Endothelial cell (in vitro differentiated cells): ENCODE results near the gene KIF4A. TPM values are rescaled to one million over a fixed set of nuclear protein-coding genes. Genes with fewer than 3 reads are reported as not detected.

ENCODE experiments used
- DNase-seq: peaks from one replicate; pipeline ENCODE4 v3.0.0; 2021; ENCODE audit warnings: low spot score
- H3K27ac Mint-ChIP-seq: one replicate; pipeline ENCODE4 v1.8.0; 2021; ENCODE audit warnings: mixed read lengths, inconsistent platforms; ENCODE audit not compliant: unreplicated experiment
- H3K27me3 Mint-ChIP-seq: one replicate; pipeline ENCODE4 v1.8.0; 2021; ENCODE audit warnings: mild to moderate bottlenecking, moderate library complexity, mixed read lengths, inconsistent platforms; ENCODE audit not compliant: unreplicated experiment
- H3K36me3 Mint-ChIP-seq: one replicate; pipeline ENCODE4 v1.8.0; 2021; ENCODE audit warnings: mild to moderate bottlenecking, low read depth, mixed read lengths, inconsistent platforms; ENCODE audit not compliant: unreplicated experiment
- H3K4me1 Mint-ChIP-seq: one replicate; pipeline ENCODE4 v1.8.0; 2021; ENCODE audit warnings: mild to moderate bottlenecking, mixed read lengths, inconsistent platforms; ENCODE audit not compliant: unreplicated experiment
- H3K4me3 Mint-ChIP-seq: one replicate; pipeline ENCODE4 v1.8.0; 2021; ENCODE audit warnings: mild to moderate bottlenecking, mixed read lengths, inconsistent platforms; ENCODE audit not compliant: unreplicated experiment
- H3K9me3 Mint-ChIP-seq: one replicate; pipeline ENCODE4 v1.8.0; 2021; ENCODE audit warnings: mixed read lengths, inconsistent platforms; ENCODE audit not compliant: unreplicated experiment
- CTCF ChIP-seq: fragments of 200-600 bp; sonication (generic); IDR thresholded peaks from one replicate; pipeline ENCODE4 v1.5.0; 2021; ENCODE audit warnings: antibody characterized with exemption; ENCODE audit not compliant: unreplicated experiment
- total RNA-seq: library from RNA; stranded (reverse); fragmentation: NEBNext Ultra II Directional; extraction: Animal tissue kit (Norgen Biotek cat#: 25700); gene quantifications from one replicate; pipeline ENCODE4 v1.2.1, GENCODE V29; 2021; ENCODE audit not compliant: unreplicated experiment

KIF4A gene
- total RNA-seq, 1 donor from 2014 or later = 7.6 TPM

DNA sequence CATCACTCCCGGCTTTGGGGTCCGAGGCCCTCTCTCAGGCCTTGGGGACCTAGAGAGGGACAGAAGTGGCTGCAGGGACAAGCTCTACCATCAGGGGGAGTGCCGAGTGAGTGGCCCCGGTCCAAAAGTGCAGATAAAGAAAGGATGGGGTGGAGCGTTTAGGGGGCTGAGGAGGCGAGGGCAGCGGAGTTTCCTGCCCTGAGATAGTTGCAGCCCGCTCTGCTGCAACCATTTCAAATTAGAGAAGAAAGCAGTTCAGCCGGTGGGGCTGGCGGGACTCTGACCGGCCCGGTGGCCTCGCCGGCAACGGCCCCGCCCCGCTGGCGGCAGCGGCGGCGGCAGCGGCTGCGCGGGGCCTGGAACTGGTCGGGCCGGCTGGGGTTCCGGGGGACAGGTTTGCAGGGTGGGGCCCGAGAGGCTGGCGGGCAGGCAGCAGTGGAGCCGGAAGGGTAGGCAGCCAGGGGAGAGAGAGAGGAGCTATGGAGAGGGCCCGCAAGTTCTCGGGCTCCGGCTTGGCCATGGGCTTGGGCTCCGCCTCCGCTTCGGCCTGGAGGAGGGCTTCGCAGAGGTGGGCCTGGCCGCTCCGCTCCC lies 162.3 kb downstream of the KIF4A start:
- H3K27me3 Mint-ChIP-seq = peaks cover 5% of the 10 kb centered on the region
- no peaks in the 10 kb centered on the region for H3K36me3 Mint-ChIP-seq
- peak; percentile 54 for DNase-seq
- peaks cover 6% of the 10 kb centered on the region for H3K4me1 Mint-ChIP-seq
- peak; percentile 55 for TF ChIP-seq CTCF
- no peaks in the 10 kb centered on the region for H3K9me3 Mint-ChIP-seq
- H3K4me3 Mint-ChIP-seq = peak overlapping the region; percentile 94
- H3K27ac Mint-ChIP-seq = no peak overlapping the region

DNA sequence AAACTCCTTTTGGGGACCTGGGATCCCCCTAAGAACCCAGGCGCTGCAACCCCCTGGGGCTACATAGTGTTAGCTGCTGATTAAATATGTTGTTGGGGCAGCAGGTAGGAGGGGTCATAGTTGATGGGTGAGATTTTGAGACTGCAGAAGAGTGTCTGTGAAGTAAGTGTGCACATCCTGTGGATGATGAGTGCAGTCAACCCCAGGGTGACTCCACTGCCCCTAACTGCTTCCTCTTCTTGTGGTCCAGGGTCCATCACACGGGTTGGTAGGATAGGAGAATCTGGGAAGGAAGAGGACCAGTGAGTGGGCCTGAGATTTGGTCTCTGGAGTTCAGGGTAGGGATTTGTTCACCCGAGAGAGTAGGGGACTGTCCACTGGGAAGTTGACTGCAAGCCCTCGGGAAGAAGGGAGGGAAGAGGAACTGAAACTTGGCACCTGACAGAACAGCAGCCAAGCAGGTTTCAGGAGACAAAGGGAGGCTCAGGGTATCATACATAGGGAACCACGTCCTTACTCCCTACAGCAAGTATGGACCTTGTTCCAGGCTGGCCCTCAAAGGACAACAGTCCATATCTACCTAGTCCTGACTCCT lies 163.2 kb downstream of the KIF4A start:
- no peak for DNase-seq
- H3K9me3 Mint-ChIP-seq = no peaks in the 10 kb centered on the region
- no peak for TF ChIP-seq CTCF
- no peak overlapping the region for H3K27ac Mint-ChIP-seq
- peak overlapping the region; percentile 59 for H3K4me3 Mint-ChIP-seq
- no peaks in the 10 kb centered on the region for H3K36me3 Mint-ChIP-seq
- peaks cover 5% of the 10 kb centered on the region for H3K27me3 Mint-ChIP-seq
- H3K4me1 Mint-ChIP-seq = peaks cover 6% of the 10 kb centered on the region

- peak; percentile 73 for DNase-seq
- H3K36me3 Mint-ChIP-seq = no peaks in the 10 kb centered on the region
- TF ChIP-seq CTCF = peak; percentile 63
- H3K9me3 Mint-ChIP-seq = no peaks in the 10 kb centered on the region
- peaks cover 4% of the 10 kb centered on the region for H3K27me3 Mint-ChIP-seq
- H3K4me1 Mint-ChIP-seq = peaks cover 6% of the 10 kb centered on the region
- H3K4me3 Mint-ChIP-seq = peak overlapping the region; percentile 87
- H3K27ac Mint-ChIP-seq = no peak overlapping the region
Measured at GRCh38 chrX:70454441-70455365, 164.8 kb downstream of the KIF4A start.

- DNase-seq = no peak
- H3K4me1 Mint-ChIP-seq = peaks cover 6% of the 10 kb centered on the region
- no peaks in the 10 kb centered on the region for H3K9me3 Mint-ChIP-seq
- peak overlapping the region; percentile 87 for H3K4me3 Mint-ChIP-seq
- H3K27me3 Mint-ChIP-seq = peaks cover 4% of the 10 kb centered on the region
- H3K36me3 Mint-ChIP-seq = no peaks in the 10 kb centered on the region
- H3K27ac Mint-ChIP-seq = peak overlapping the region; percentile 42
- TF ChIP-seq CTCF = no peak
Measured at GRCh38 chrX:70455366-70456202, 165.7 kb downstream of the KIF4A start.
